ENCODE results near the gene DCHS1. TPM values are rescaled to one million over a fixed set of nuclear protein-coding genes. Genes with fewer than 3 reads are reported as not detected.

DCHS1 gene
- total RNA-seq, 2 donors from 2014 or later = 2.1 to 2.9 TPM

- peaks cover 0 to 2% of the 10 kb centered on the region in 2 donors for H3K36me3 Mint-ChIP-seq (ENCODE audit: insufficient read depth in 2 of 2)
- H3K4me3 Mint-ChIP-seq = peak overlapping the region in 1 of 2 donors; percentile 39
- no peaks in the 10 kb centered on the region for H3K27me3 Mint-ChIP-seq (ENCODE audit: low read depth)
- ATAC-seq (replicated peaks in 1 of 2) = peak; percentile 65 to 66
- DNase-seq = peak in 1 of 2 donors; percentile 35
- H3K27ac Mint-ChIP-seq = peak overlapping the region; percentile 87
- H3K9me3 Mint-ChIP-seq = peaks cover 0 to 3% of the 10 kb centered on the region in 2 donors
- H3K4me1 Mint-ChIP-seq (ENCODE audit: low read depth) = peaks cover 55% of the 10 kb centered on the region
These were observed 10.9 kb upstream of the DCHS1 start for GRCh38 chr11:6666302-6667183.

GRCh38 chr11:6664551-6664950 lies 8.9 kb upstream of the DCHS1 start:
- H3K36me3 Mint-ChIP-seq (ENCODE audit: insufficient read depth in 2 of 2) = peaks cover 0 to 2% of the 10 kb centered on the region in 2 donors

GRCh38 chr11:6663794-6664469 lies 8.3 kb upstream of the DCHS1 start:
- ATAC-seq (replicated peaks in 1 of 2) (no peak), DNase-seq (no peak)
- Mint-ChIP-seq H3K27ac (no peak overlapping the region), H3K4me3 (no peak overlapping the region), H3K36me3 (ENCODE audit: insufficient read depth in 2 of 2) (peaks cover 0 to 2% of the 10 kb centered on the region in 2 donors), H3K9me3 (peaks cover 0 to 3% of the 10 kb centered on the region in 2 donors), H3K27me3 (ENCODE audit: low read depth) (no peaks in the 10 kb centered on the region), H3K4me1 (ENCODE audit: low read depth) (peaks cover 36% of the 10 kb centered on the region)

More at GRCh38 chr11:6664551-6664950, 8.9 kb upstream of the DCHS1 start:
- Mint-ChIP-seq H3K27ac (no peak overlapping the region), H3K9me3 (peaks cover 0 to 3% of the 10 kb centered on the region in 2 donors), H3K4me1 (ENCODE audit: low read depth) (peaks cover 36% of the 10 kb centered on the region), H3K27me3 (ENCODE audit: low read depth) (no peaks in the 10 kb centered on the region), H3K4me3 (no peak overlapping the region)
- DNase-seq = no peak
- no peak for ATAC-seq (replicated peaks in 1 of 2)

- no peak for ATAC-seq (replicated peaks in 1 of 2)
- DNase-seq = no peak
- H3K27me3 Mint-ChIP-seq (ENCODE audit: low read depth) = peaks cover 15% of the 10 kb centered on the region
- peaks cover 9% of the 10 kb centered on the region for H3K4me1 Mint-ChIP-seq (ENCODE audit: low read depth)
- peaks cover 0 to 3% of the 10 kb centered on the region in 2 donors for H3K36me3 Mint-ChIP-seq (ENCODE audit: insufficient read depth in 2 of 2)
- no peak overlapping the region for H3K4me3 Mint-ChIP-seq
- H3K9me3 Mint-ChIP-seq = no peaks in the 10 kb centered on the region
- no peak overlapping the region for H3K27ac Mint-ChIP-seq
These were observed 5.1 kb upstream of the DCHS1 start for GRCh38 chr11:6660712-6661111.

GRCh38 chr11:6658647-6659046 lies 3.0 kb upstream of the DCHS1 start:
- no peaks in the 10 kb centered on the region for H3K9me3 Mint-ChIP-seq

GRCh38 chr11:6657346-6657745 lies 1.7 kb upstream of the DCHS1 start:
- peak overlapping the region in 1 of 2 donors; percentile 41 for H3K4me3 Mint-ChIP-seq
- no peak for ATAC-seq (replicated peaks in 1 of 2)
- DNase-seq = no peak
- H3K27me3 Mint-ChIP-seq (ENCODE audit: low read depth) = peaks cover 15% of the 10 kb centered on the region
- H3K36me3 Mint-ChIP-seq (ENCODE audit: insufficient read depth in 2 of 2) = peaks cover 0 to 3% of the 10 kb centered on the region in 2 donors
- H3K27ac Mint-ChIP-seq = no peak overlapping the region
- H3K4me1 Mint-ChIP-seq (ENCODE audit: low read depth) = no peaks in the 10 kb centered on the region
- no peaks in the 10 kb centered on the region for H3K9me3 Mint-ChIP-seq

More at GRCh38 chr11:6658647-6659046, 3.0 kb upstream of the DCHS1 start:
- Mint-ChIP-seq H3K27me3 (ENCODE audit: low read depth) (peaks cover 15% of the 10 kb centered on the region), H3K4me1 (ENCODE audit: low read depth) (peaks cover 2% of the 10 kb centered on the region), H3K27ac (no peak overlapping the region), H3K4me3 (no peak overlapping the region), H3K36me3 (ENCODE audit: insufficient read depth in 2 of 2) (peaks cover 0 to 3% of the 10 kb centered on the region in 2 donors)
- DNase-seq (no peak), ATAC-seq (replicated peaks in 1 of 2) (no peak)

- DNase-seq = no peak
- H3K4me3 Mint-ChIP-seq = peak overlapping the region; percentile 33 to 74
- no peak overlapping the region for H3K27ac Mint-ChIP-seq
- no peaks in the 10 kb centered on the region for H3K4me1 Mint-ChIP-seq (ENCODE audit: low read depth)
- peaks cover 0 to 3% of the 10 kb centered on the region in 2 donors for H3K36me3 Mint-ChIP-seq (ENCODE audit: insufficient read depth in 2 of 2)
- no peaks in the 10 kb centered on the region for H3K9me3 Mint-ChIP-seq
- H3K27me3 Mint-ChIP-seq (ENCODE audit: low read depth) = peaks cover 15% of the 10 kb centered on the region
- no peak for ATAC-seq (replicated peaks in 1 of 2)
These were observed 1.3 kb upstream of the DCHS1 start for GRCh38 chr11:6656936-6657335.

GRCh38 chr11:6656584-6656915 lies 941 bp upstream of the DCHS1 start:
- Mint-ChIP-seq H3K27me3 (ENCODE audit: low read depth) (peaks cover 15% of the 10 kb centered on the region), H3K9me3 (no peaks in the 10 kb centered on the region), H3K36me3 (ENCODE audit: insufficient read depth in 2 of 2) (peaks cover 0 to 3% of the 10 kb centered on the region in 2 donors), H3K4me1 (ENCODE audit: low read depth) (no peaks in the 10 kb centered on the region), H3K4me3 (peak overlapping the region; percentile 74 to 78), H3K27ac (no peak overlapping the region)
- ATAC-seq (replicated peaks in 1 of 2) (no peak), DNase-seq (no peak)

- Mint-ChIP-seq H3K9me3 (no peaks in the 10 kb centered on the region), H3K4me3 (no peak overlapping the region), H3K27ac (no peak overlapping the region), H3K4me1 (ENCODE audit: low read depth) (no peaks in the 10 kb centered on the region), H3K36me3 (ENCODE audit: insufficient read depth in 2 of 2) (peaks cover 0 to 3% of the 10 kb centered on the region in 2 donors), H3K27me3 (ENCODE audit: low read depth) (peaks cover 15% of the 10 kb centered on the region)
- DNase-seq (peak; percentile 43 to 45), ATAC-seq (replicated peaks in 1 of 2) (peak; percentile 64 to 68)
These were observed 404 bp downstream of the DCHS1 start for GRCh38 chr11:6655020-6655789.

- DNase-seq (no peak), ATAC-seq (replicated peaks in 1 of 2) (peak; percentile 20 to 23)
- Mint-ChIP-seq H3K27ac (no peak overlapping the region), H3K9me3 (no peaks in the 10 kb centered on the region), H3K27me3 (ENCODE audit: low read depth) (peaks cover 15% of the 10 kb centered on the region), H3K4me3 (no peak overlapping the region), H3K4me1 (ENCODE audit: low read depth) (no peaks in the 10 kb centered on the region), H3K36me3 (ENCODE audit: insufficient read depth in 2 of 2) (peaks cover 0 to 3% of the 10 kb centered on the region in 2 donors)
These were observed 1.2 kb downstream of the DCHS1 start for GRCh38 chr11:6654281-6655019.

- Mint-ChIP-seq H3K36me3 (ENCODE audit: insufficient read depth in 2 of 2) (peaks cover 0 to 3% of the 10 kb centered on the region in 2 donors), H3K4me3 (no peak overlapping the region), H3K27me3 (ENCODE audit: low read depth) (peaks cover 15% of the 10 kb centered on the region), H3K4me1 (ENCODE audit: low read depth) (no peaks in the 10 kb centered on the region), H3K9me3 (no peaks in the 10 kb centered on the region), H3K27ac (no peak overlapping the region)
- ATAC-seq (replicated peaks in 1 of 2) (no peak), DNase-seq (no peak)
These were observed 2.0 kb downstream of the DCHS1 start for GRCh38 chr11:6653656-6654055.

- no peak overlapping the region for H3K4me3 Mint-ChIP-seq
- peaks cover 15% of the 10 kb centered on the region for H3K27me3 Mint-ChIP-seq (ENCODE audit: low read depth)
- no peak for ATAC-seq (replicated peaks in 1 of 2)
These were observed 2.5 kb downstream of the DCHS1 start for GRCh38 chr11:6653097-6653496.

More at GRCh38 chr11:6653097-6653496, 2.5 kb downstream of the DCHS1 start:
- H3K36me3 Mint-ChIP-seq (ENCODE audit: insufficient read depth in 2 of 2) = peaks cover 0 to 3% of the 10 kb centered on the region in 2 donors
- H3K27ac Mint-ChIP-seq = no peak overlapping the region
- H3K9me3 Mint-ChIP-seq = no peaks in the 10 kb centered on the region
- H3K4me1 Mint-ChIP-seq (ENCODE audit: low read depth) = no peaks in the 10 kb centered on the region
- no peak for DNase-seq
